IPS DF 6.9 (cell line): ENCODE results near the gene CIZ1.

Source experiments
- DNase-seq: peaks from one replicate; pipeline ENCODE4 v3.0.0-alpha.2; 2013; ENCODE audit warnings: low read depth, low spot score
- H3K27ac ChIP-seq: one replicate; pipeline ENCODE4 v1.5.1; 2013; ENCODE audit warnings: low read length, control low read depth
- H3K27me3 ChIP-seq: 2 replicates; pipeline ENCODE4 v1.6.1; 2013; ENCODE audit warnings: mild to moderate bottlenecking, low read length; ENCODE audit not compliant: control insufficient read depth, insufficient read depth
- H3K36me3 ChIP-seq: 2 replicates; pipeline ENCODE4 v1.6.1; 2013; ENCODE audit warnings: low read length; ENCODE audit not compliant: control insufficient read depth, insufficient read depth
- H3K4me1 ChIP-seq: 2 replicates; pipeline ENCODE4 v1.6.1; 2013; ENCODE audit warnings: low read length; ENCODE audit not compliant: control insufficient read depth, insufficient read depth
- H3K4me3 ChIP-seq: 2 replicates; pipeline ENCODE4 v1.5.1; 2013; ENCODE audit warnings: mild to moderate bottlenecking, low read length
- H3K9me3 ChIP-seq: 2 replicates; pipeline ENCODE4 v1.6.1; 2013; ENCODE audit warnings: low read length, inconsistent platforms; ENCODE audit not compliant: control insufficient read depth, insufficient read depth
- WGBS: extraction: QIAGEN DNeasy Blood & Tissue Kit; methylation state at CpG from one replicate; pipeline ENCODE4 v1.1.7; 2013; ENCODE audit warnings: mixed read lengths, missing lambda C conversion rate; ENCODE audit not compliant: insufficient read length, insufficient coverage; 5-methylcytosine and 5-hydroxymethylcytosine counted together

CIZ1 gene

GRCh38 chr9:128211186-128211980 lies 20.0 kb upstream of the CIZ1 start:
- Histone ChIP-seq H3K27me3 (no peaks in the 10 kb centered on the region), H3K36me3 (no peaks in the 10 kb centered on the region), H3K9me3 (no peaks in the 10 kb centered on the region), H3K4me1 (no peaks in the 10 kb centered on the region), H3K27ac (no peak overlapping the region), H3K4me3 (no peak overlapping the region)
- DNase-seq, result no peak
- no CpG with 5 or more reads among the region's 12 CpGs for WGBS

GRCh38 chr9:128208946-128209669 lies 17.7 kb upstream of the CIZ1 start:
- DNase-seq, result no peak
- Histone ChIP-seq H3K36me3 (no peaks in the 10 kb centered on the region), H3K27ac (no peak overlapping the region), H3K27me3 (no peaks in the 10 kb centered on the region), H3K4me1 (peaks cover 2% of the 10 kb centered on the region; the same call in 1 of the 2 replicates), H3K4me3 (no peak overlapping the region), H3K9me3 (no peaks in the 10 kb centered on the region)
- no CpG with 5 or more reads among the region's 15 CpGs for WGBS

- Histone ChIP-seq H3K27ac (no peak overlapping the region), H3K27me3 (no peaks in the 10 kb centered on the region), H3K4me3 (no peak overlapping the region), H3K9me3 (no peaks in the 10 kb centered on the region), H3K36me3 (no peaks in the 10 kb centered on the region), H3K4me1 (peaks cover 2% of the 10 kb centered on the region; the same call in 1 of the 2 replicates)
- no CpG with 5 or more reads among the region's 7 CpGs for WGBS
- no peak for DNase-seq
Measured at GRCh38 chr9:128208386-128208785, 17.0 kb upstream of the CIZ1 start.

- no peaks in the 10 kb centered on the region for H3K36me3 ChIP-seq
- no peak for DNase-seq
- no peaks in the 10 kb centered on the region for H3K9me3 ChIP-seq
- no peak overlapping the region for H3K4me3 ChIP-seq
- WGBS, result 100% methylated on average over 3 of the region's 15 CpGs
- H3K27ac ChIP-seq, result no peak overlapping the region
- peaks cover 2% of the 10 kb centered on the region for H3K4me1 ChIP-seq
- no peaks in the 10 kb centered on the region for H3K27me3 ChIP-seq
Measured at GRCh38 chr9:128206916-128207910, 15.8 kb upstream of the CIZ1 start.

GRCh38 chr9:128206484-128206883 lies 15.1 kb upstream of the CIZ1 start:
- no peak for DNase-seq
- Histone ChIP-seq H3K27ac (no peak overlapping the region), H3K36me3 (no peaks in the 10 kb centered on the region), H3K27me3 (no peaks in the 10 kb centered on the region), H3K4me1 (peaks cover 2% of the 10 kb centered on the region), H3K4me3 (no peak overlapping the region), H3K9me3 (no peaks in the 10 kb centered on the region)
- no CpG with 5 or more reads among the region's 3 CpGs for WGBS

GRCh38 chr9:128205296-128205944 lies 14.0 kb upstream of the CIZ1 start:
- no CpG with 5 or more reads among the region's 16 CpGs for WGBS
- no peak for DNase-seq

GRCh38 chr9:128204858-128205257 lies 13.5 kb upstream of the CIZ1 start:
- Histone ChIP-seq H3K4me3 (no peak overlapping the region), H3K27me3 (no peaks in the 10 kb centered on the region), H3K27ac (no peak overlapping the region), H3K36me3 (no peaks in the 10 kb centered on the region), H3K4me1 (peaks cover 2% of the 10 kb centered on the region), H3K9me3 (no peaks in the 10 kb centered on the region)
- no CpG with 5 or more reads among the region's 7 CpGs for WGBS
- no peak for DNase-seq

More at GRCh38 chr9:128205296-128205944, 14.0 kb upstream of the CIZ1 start:
- no peaks in the 10 kb centered on the region for H3K9me3 ChIP-seq
- H3K4me1 ChIP-seq, result peaks cover 2% of the 10 kb centered on the region
- H3K27ac ChIP-seq, result no peak overlapping the region
- no peaks in the 10 kb centered on the region for H3K27me3 ChIP-seq
- H3K4me3 ChIP-seq, result no peak overlapping the region
- H3K36me3 ChIP-seq, result no peaks in the 10 kb centered on the region

GRCh38 chr9:128203707-128204551 lies 12.6 kb upstream of the CIZ1 start:
- H3K27ac ChIP-seq, result no peak overlapping the region
- no peaks in the 10 kb centered on the region for H3K27me3 ChIP-seq
- no peaks in the 10 kb centered on the region for H3K36me3 ChIP-seq
- DNase-seq, result no peak
- peaks cover 2% of the 10 kb centered on the region for H3K4me1 ChIP-seq
- no peaks in the 10 kb centered on the region for H3K9me3 ChIP-seq
- WGBS, result no CpG with 5 or more reads among the region's 67 CpGs
- peak overlapping the region; percentile 57; the same call in 1 of the 2 replicates for H3K4me3 ChIP-seq

GRCh38 chr9:128203024-128203706 lies 11.8 kb upstream of the CIZ1 start, which contains the start of gene DNM1:
DNM1 (plus strand) TSS chr9:128203379; CDS start chr9:128203471, 92 bp downstream.
- no peak for DNase-seq
- H3K36me3 ChIP-seq, result no peaks in the 10 kb centered on the region
- H3K4me1 ChIP-seq, result peaks cover 2% of the 10 kb centered on the region
- H3K4me3 ChIP-seq, result peak within 1 kb of the TSS; percentile 57
- no CpG with 5 or more reads among the region's 72 CpGs for WGBS
- H3K27ac ChIP-seq, result no peak within 1 kb of the TSS
- H3K9me3 ChIP-seq, result no peaks in the 10 kb centered on the region
- no peaks in the 10 kb centered on the region for H3K27me3 ChIP-seq
